ENCODE data around the gene ANKS6. TPM values are rescaled to one million over a fixed set of nuclear protein-coding genes. Genes with fewer than 3 reads are reported as not detected.

ANKS6 gene
- total and polyA plus RNA-seq, 2 of the 8 experiments (the other 6 are each of a cell fraction or from before 2014, with no cell fraction given), result 34.1 to 56.3 TPM

DNA sequence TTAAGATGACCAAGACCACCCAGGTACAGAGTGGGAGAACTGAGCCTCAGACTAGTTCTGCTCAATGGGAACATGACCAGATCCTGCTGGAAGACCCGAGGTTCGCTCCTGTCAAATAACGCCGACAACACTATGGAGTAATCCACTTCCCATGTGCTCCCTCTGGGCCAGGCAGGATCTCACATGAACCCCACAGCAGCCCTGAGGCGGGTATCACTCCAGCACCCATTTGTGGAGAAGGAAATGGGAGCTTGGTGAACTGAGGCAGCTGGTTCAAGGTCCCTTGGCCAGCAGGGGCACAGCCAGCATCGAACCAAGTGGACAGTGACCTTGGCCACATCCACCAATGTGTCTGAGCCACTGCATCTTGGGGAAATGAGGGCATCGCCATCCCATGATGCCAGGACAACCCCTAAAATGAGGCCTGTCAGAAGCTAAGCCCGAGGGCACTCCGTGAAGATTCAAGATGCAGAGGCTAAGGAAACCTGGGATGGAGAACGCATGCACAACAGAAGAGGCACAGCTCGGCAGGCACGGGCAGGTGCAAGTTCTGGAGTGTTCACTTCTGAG is 8.5 kb downstream of the ANKS6 start:
- Histone ChIP-seq H3K27me3 (replicated peaks in 1 of 4; ENCODE audit: control insufficient read depth in 3 of 4, extremely low read depth in 1 of 4, insufficient read depth in 3 of 4, low read length in 3 of 4) (no peaks in the 10 kb centered on the region), H3K4me3 (ENCODE audit: extremely low read depth in 1 of 4, insufficient read depth in 2 of 4, low read depth in 3 of 4, low read length in 4 of 4) (no peak overlapping the region), H4K91ac (replicated peaks; ENCODE audit: insufficient read length, low read length) (no peak overlapping the region), H3K4me1 (replicated peaks in 1 of 4; ENCODE audit: control insufficient read depth in 3 of 4, insufficient read depth in 4 of 4, low read length in 3 of 4) (peaks cover 5 to 10% (median 8%) of the 10 kb centered on the region in 4 experiments), H3K36me3 (ENCODE audit: control insufficient read depth in 2 of 4, insufficient read depth in 4 of 4, low read length in 3 of 4) (peaks cover 9 to 26% (median 16%) of the 10 kb centered on the region in 4 experiments; a peak in 7 of 8 replicates), H2BK5ac (ENCODE audit: low read depth, low read length) (no peak overlapping the region), H3K4ac (replicated peaks; ENCODE audit: insufficient read length, low read depth, low read length) (no peak overlapping the region), H2BK15ac (ENCODE audit: low read length) (no peak overlapping the region), H4K5ac (ENCODE audit: insufficient read length, low read depth, low read length) (no peak overlapping the region), H2BK12ac (ENCODE audit: low read depth, low read length) (no peak overlapping the region), H3K9me3 (ENCODE audit: insufficient read depth in 2 of 2, low read depth in 1 of 2, low read length in 1 of 2) (no peaks in the 10 kb centered on the region), H3K23ac (ENCODE audit: insufficient read length) (no peak overlapping the region), H3K14ac (ENCODE audit: insufficient read length) (no peak overlapping the region), H3K79me2 (ENCODE audit: control insufficient read depth in 1 of 2, insufficient read depth in 2 of 2, low read length in 2 of 2) (peaks cover 0 to 21% of the 10 kb centered on the region in 2 experiments; a peak in 2 of 4 replicates), H3K9ac (replicated peaks in 1 of 4; ENCODE audit: extremely low read depth in 1 of 4, low read depth in 3 of 4, low read length in 3 of 4) (no peak overlapping the region; a peak in 1 of 7 replicates), H3K27ac (ENCODE audit: low read depth, low read length) (no peak overlapping the region), H2AFZ (ENCODE audit: low read length) (no peak overlapping the region), H4K20me1 (replicated peaks in 1 of 2; ENCODE audit: control insufficient read depth in 1 of 2, insufficient read depth in 2 of 2, low read length in 2 of 2) (peaks cover 7 to 21% of the 10 kb centered on the region in 2 experiments), H2BK120ac (replicated peaks; ENCODE audit: low read depth, low read length) (no peak overlapping the region), H2AK5ac (ENCODE audit: low read depth, low read length) (no peak overlapping the region), H2BK20ac (ENCODE audit: low read length) (no peak overlapping the region), H4K8ac (ENCODE audit: extremely low read depth, insufficient read depth, low read length) (no peak overlapping the region), H3K79me1 (ENCODE audit: low read depth, low read length) (peaks cover 15% of the 10 kb centered on the region; the same call in 1 of the 2 replicates), H3K23me2 (ENCODE audit: low read depth, low read length) (no peaks in the 10 kb centered on the region), H3K4me2 (ENCODE audit: insufficient read depth in 1 of 2, low read depth in 2 of 2, low read length in 2 of 2) (no peak overlapping the region), H3K18ac (ENCODE audit: extremely low read depth, low read length) (no peak overlapping the region), H3K56ac (replicated peaks; ENCODE audit: insufficient read length, low read depth, low read length) (no peak overlapping the region)
- FAIRE-seq, result no peak
- 94% methylated on average over 12 of the region's 12 CpGs; no CpG with 5 or more reads in 1 of the 2 experiments for WGBS, 2 experiments (ENCODE audit: extremely low coverage in 1 of 2, insufficient coverage in 1 of 2, insufficient read length in 1 of 2, insufficient replicate concordance in 2 of 2, low coverage in 1 of 2, low lambda C conversion rate in 2 of 2, missing lambda C conversion rate in 1 of 2)
- POLR2A ChIA-PET (ENCODE audit: partially characterized antibody), result no interaction called here
- TF ChIP-seq NANOG (IDR thresholded peaks at IDR 0.05; ENCODE audit: insufficient read depth, low read depth, low read length, poor library complexity, severe bottlenecking) (no peak), TBP (IDR thresholded peaks at IDR 0.05; ENCODE audit: low read depth, low read length) (no peak), TCF12 (IDR thresholded peaks at IDR 0.05; ENCODE audit: low read depth, low read length) (no peak)
- DNase-seq (ENCODE audit: low read depth in 1 of 2, low spot score in 2 of 2), result peak in 1 of 2 experiments; percentile 22
- CTCF ChIA-PET (ENCODE audit: partially characterized antibody), result interaction anchor here (2.9 kb wide), 1 partner anchor 12 kb away, joined by 24 read pairs; no protein-coding TSS in a partner anchor

All from H1 (cell line).